Progenitor cell of endocrine pancreas (in vitro differentiated cells): ENCODE results near the gene NCS1. TPM values are rescaled to one million over a fixed set of nuclear protein-coding genes. Genes with fewer than 3 reads are reported as not detected.

Source experiments
- DNase-seq: peaks from one replicate; pipeline ENCODE4 v3.0.0; 2021; ENCODE audit warnings: low spot score; ENCODE audit not compliant: unreplicated experiment
- H3K27ac Mint-ChIP-seq: 2 replicates; pipeline ENCODE4 v1.8.0; 2021; ENCODE audit warnings: mild to moderate bottlenecking, moderate library complexity, mixed read lengths
- H3K27me3 Mint-ChIP-seq: 2 replicates; pipeline ENCODE4 v1.8.0; 2021; ENCODE audit warnings: mixed read lengths
- H3K36me3 Mint-ChIP-seq: 2 replicates; pipeline ENCODE4 v1.8.0; 2022; ENCODE audit warnings: mixed read lengths; ENCODE audit not compliant: insufficient read depth
- H3K4me1 Mint-ChIP-seq: 2 replicates; pipeline ENCODE4 v1.8.0; 2021; ENCODE audit warnings: low read depth, mixed read lengths
- H3K4me3 Mint-ChIP-seq: 2 replicates; pipeline ENCODE4 v1.8.0; 2021; ENCODE audit warnings: low read depth, mild to moderate bottlenecking, moderate library complexity, mixed read lengths
- H3K9me3 Mint-ChIP-seq: 2 replicates; pipeline ENCODE4 v1.8.0; 2021; ENCODE audit warnings: low read depth, mixed read lengths
- CTCF ChIP-seq: fragments of 200-600 bp; sonication (generic); IDR thresholded peaks from one replicate; pipeline ENCODE4 v1.5.0; 2021; ENCODE audit warnings: antibody characterized with exemption, mild to moderate bottlenecking; ENCODE audit not compliant: unreplicated experiment
- total RNA-seq: library from RNA; stranded (reverse); gene quantifications from 2 replicates; pipeline ENCODE4 v1.2.1, GENCODE V29; 2021

NCS1 gene
- total RNA-seq, 1 donor from 2014 or later: 29.0 TPM

GRCh38 chr9:130226112-130226511 is 53.9 kb downstream of the NCS1 start:
- Mint-ChIP-seq H3K4me3 (no peak overlapping the region), H3K4me1 (no peaks in the 10 kb centered on the region), H3K9me3 (peaks cover 7% of the 10 kb centered on the region), H3K27me3 (no peaks in the 10 kb centered on the region), H3K36me3 (peaks cover 25% of the 10 kb centered on the region), H3K27ac (no peak overlapping the region)
- no peak for DNase-seq
- no peak for TF ChIP-seq CTCF

- Mint-ChIP-seq H3K27ac (no peak overlapping the region), H3K27me3 (no peaks in the 10 kb centered on the region), H3K9me3 (peaks cover 7% of the 10 kb centered on the region), H3K36me3 (peaks cover 25% of the 10 kb centered on the region), H3K4me1 (no peaks in the 10 kb centered on the region), H3K4me3 (no peak overlapping the region)
- no peak for TF ChIP-seq CTCF
- DNase-seq: no peak
These were observed 55.6 kb downstream of the NCS1 start for GRCh38 chr9:130227833-130228232.

GRCh38 chr9:130229759-130230158 is 57.6 kb downstream of the NCS1 start:
- no peak for DNase-seq
- peaks cover 28% of the 10 kb centered on the region for H3K36me3 Mint-ChIP-seq
- no peak for TF ChIP-seq CTCF
- no peaks in the 10 kb centered on the region for H3K4me1 Mint-ChIP-seq
- H3K4me3 Mint-ChIP-seq: no peak overlapping the region
- peaks cover 7% of the 10 kb centered on the region for H3K9me3 Mint-ChIP-seq
- H3K27ac Mint-ChIP-seq: no peak overlapping the region
- H3K27me3 Mint-ChIP-seq: no peaks in the 10 kb centered on the region

- Mint-ChIP-seq H3K36me3 (peaks cover 28% of the 10 kb centered on the region), H3K4me3 (no peak overlapping the region), H3K27me3 (no peaks in the 10 kb centered on the region), H3K4me1 (no peaks in the 10 kb centered on the region), H3K27ac (no peak overlapping the region), H3K9me3 (peaks cover 7% of the 10 kb centered on the region)
- DNase-seq: no peak
- TF ChIP-seq CTCF: no peak
These were observed 58.4 kb downstream of the NCS1 start for GRCh38 chr9:130230631-130231030.

GRCh38 chr9:130232899-130233586 is 60.8 kb downstream of the NCS1 start:
- H3K4me3 Mint-ChIP-seq: no peak overlapping the region
- no peaks in the 10 kb centered on the region for H3K9me3 Mint-ChIP-seq
- H3K27ac Mint-ChIP-seq: no peak overlapping the region
- no peak for DNase-seq
- no peaks in the 10 kb centered on the region for H3K4me1 Mint-ChIP-seq
- H3K36me3 Mint-ChIP-seq: peaks cover 13% of the 10 kb centered on the region
- no peak for TF ChIP-seq CTCF
- H3K27me3 Mint-ChIP-seq: no peaks in the 10 kb centered on the region
